Left renal cortex interstitium (tissue), 4 donors: ENCODE measurements around the gene SIKE1. TPM values are rescaled to one million over a fixed set of nuclear protein-coding genes. Genes with fewer than 3 reads are reported as not detected.

Experiments used
- polyA plus RNA-seq, 4 donors: library from polyadenylated mRNA; unstranded; fragments of 120-200 nt; gene quantifications; one replicate each; pipeline ENCODE4 v1.2.1, GENCODE V29; 2013; ENCODE audit not compliant: insufficient read length in 4 of 4

The SIKE1 gene
- polyA plus RNA-seq, 4 donors, result 47.9 to 62.3 (median 57.1) TPM

Other genes with a start within 250 kb of the SIKE1 start
- 10 to 100 TPM; 49.6 to 68.2 (median 58.5) TPM for gene BCAS2, start 199.1 kb downstream of the SIKE1 start, polyA plus RNA-seq
- 1 to 10 TPM; 3.5 to 5.1 (median 3.9) TPM for gene DENND2C, start 110.6 kb downstream of the SIKE1 start, polyA plus RNA-seq
- not detected for gene AMPD1, start 85.1 kb downstream of the SIKE1 start, polyA plus RNA-seq
- gene NRAS, start 63.9 kb downstream of the SIKE1 start, polyA plus RNA-seq, result 10 to 100 TPM; 54.6 to 73.0 (median 69.2) TPM
- 100 to 1,000 TPM; 370 to 480 (median 422) TPM for gene CSDE1, start 22.7 kb downstream of the SIKE1 start, polyA plus RNA-seq
- under 1 TPM in 3 of 4 donors, not detected in 1; 0.10 to 0.62 (median 0.23) TPM for gene SYCP1, start 74.2 kb upstream of the SIKE1 start, polyA plus RNA-seq
- under 1 TPM; 0.38 to 0.82 (median 0.62) TPM for gene TSHB, start 249.1 kb upstream of the SIKE1 start, polyA plus RNA-seq